ENCODE results near the gene ERC1.
A peak's percentile ranks its signal among the peaks of the same experiment; 100 is the strongest.
"Not testable (repeated sequence)": the region's sequence is repeated elsewhere in the genome, so short reads cannot be mapped to it uniquely, and the experiment has no call there.

The ERC1 gene

GRCh38 chr12:1078002-1078401 is 87.0 kb downstream of the ERC1 start:
- DNase-seq (ENCODE audit: low spot score) = no peak

- DNase-seq (ENCODE audit: low spot score) = no peak
These were observed 89.6 kb downstream of the ERC1 start for GRCh38 chr12:1080520-1081223.

- no peak for DNase-seq (ENCODE audit: low spot score)
These were observed 92.3 kb downstream of the ERC1 start for GRCh38 chr12:1083151-1083888.

GRCh38 chr12:1083889-1084262 is 92.9 kb downstream of the ERC1 start:
- DNase-seq (ENCODE audit: low spot score) = no peak

GRCh38 chr12:1091350-1091749 is 100.3 kb downstream of the ERC1 start:
- no peak for DNase-seq (ENCODE audit: low spot score)

GRCh38 chr12:1093166-1093751 is 102.2 kb downstream of the ERC1 start:
- DNase-seq (ENCODE audit: low spot score) = peak; percentile 36

- DNase-seq (ENCODE audit: low spot score) = no peak
These were observed 103.7 kb downstream of the ERC1 start for GRCh38 chr12:1094714-1095113.

GRCh38 chr12:1099158-1099557 is 108.1 kb downstream of the ERC1 start:
- DNase-seq (ENCODE audit: low spot score) = no peak

- DNase-seq (ENCODE audit: low spot score) = not testable (repeated sequence)
These were observed 108.6 kb downstream of the ERC1 start for GRCh38 chr12:1099618-1100017.

GRCh38 chr12:1102115-1102514 is 111.1 kb downstream of the ERC1 start:
- DNase-seq (ENCODE audit: low spot score) = no peak

- no peak for DNase-seq (ENCODE audit: low spot score)
These were observed 111.9 kb downstream of the ERC1 start for GRCh38 chr12:1102791-1103450.

- DNase-seq (ENCODE audit: low spot score) = no peak
These were observed 112.6 kb downstream of the ERC1 start for GRCh38 chr12:1103632-1104031.

- DNase-seq (ENCODE audit: low spot score) = no peak
These were observed 113.2 kb downstream of the ERC1 start for GRCh38 chr12:1104088-1104800.

GRCh38 chr12:1107669-1108068 is 116.6 kb downstream of the ERC1 start:
- no peak for DNase-seq (ENCODE audit: low spot score)

- DNase-seq (ENCODE audit: low spot score) = no peak
These were observed 117.3 kb downstream of the ERC1 start for GRCh38 chr12:1108276-1108675.

- DNase-seq (ENCODE audit: low spot score) = no peak
These were observed 124.6 kb downstream of the ERC1 start for GRCh38 chr12:1115484-1116231.

- DNase-seq (ENCODE audit: low spot score) = no peak
These were observed 126.3 kb downstream of the ERC1 start for GRCh38 chr12:1117371-1117770.

- peak; percentile 75 for DNase-seq (ENCODE audit: low spot score)
These were observed 127.0 kb downstream of the ERC1 start for GRCh38 chr12:1117970-1118563.

GRCh38 chr12:1122786-1123185 is 131.8 kb downstream of the ERC1 start:
- DNase-seq (ENCODE audit: low spot score) = no peak

- DNase-seq (ENCODE audit: low spot score) = no peak
These were observed 135.1 kb downstream of the ERC1 start for GRCh38 chr12:1126091-1126490.

GRCh38 chr12:1127021-1127420 is 136.0 kb downstream of the ERC1 start:
- DNase-seq (ENCODE audit: low spot score) = no peak
